Keratinocyte (primary cell): ENCODE measurements around the gene ABCC8.

Experiments
- EZH2 ChIP-seq: IDR thresholded peaks from one replicate; pipeline ENCODE4 v1.6.1; 2012; ENCODE audit warnings: inconsistent platforms, mild to moderate bottlenecking, low read length, moderate library complexity
- TF ChIP-seq, protein P1 (sequence below), 3 experiments: IDR thresholded peaks in 1 of 3; conservative IDR thresholded peaks in 1 of 3; optimal IDR thresholded peaks in 1 of 3; 2 replicates in 2 of 3; 3 replicates in 1 of 3; pipeline versions ENCODE3 to v1.5.1; 2011; ENCODE audit warnings: low read length in 3 of 3, mild to moderate bottlenecking in 3 of 3, moderate library complexity in 2 of 3, control low read depth in 1 of 3, inconsistent platforms in 1 of 3; ENCODE audit not compliant: insufficient read depth in 2 of 3; ENCODE audit errors: extremely low read depth in 1 of 3

DNA sequence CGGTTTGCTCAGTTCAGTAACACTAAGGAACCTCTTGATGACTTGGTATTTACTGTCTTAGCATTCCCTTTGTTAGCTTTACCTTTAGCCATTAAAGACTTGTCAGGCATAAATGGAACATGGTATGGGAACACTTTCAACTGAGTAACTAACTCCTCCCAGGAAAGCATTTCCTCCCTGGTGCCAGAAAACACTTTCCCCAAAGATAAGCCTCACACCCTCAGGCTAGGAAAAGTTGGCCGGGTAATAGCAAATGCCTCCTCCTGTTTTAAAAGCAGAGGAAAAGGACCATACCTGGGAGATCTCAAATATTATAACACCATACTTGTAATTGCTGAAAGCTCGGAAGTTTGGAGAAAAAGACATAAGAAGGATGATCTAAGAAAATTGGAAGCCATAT, 100.2 kb downstream of the ABCC8 start:
- TF ChIP-seq, protein P1, sequence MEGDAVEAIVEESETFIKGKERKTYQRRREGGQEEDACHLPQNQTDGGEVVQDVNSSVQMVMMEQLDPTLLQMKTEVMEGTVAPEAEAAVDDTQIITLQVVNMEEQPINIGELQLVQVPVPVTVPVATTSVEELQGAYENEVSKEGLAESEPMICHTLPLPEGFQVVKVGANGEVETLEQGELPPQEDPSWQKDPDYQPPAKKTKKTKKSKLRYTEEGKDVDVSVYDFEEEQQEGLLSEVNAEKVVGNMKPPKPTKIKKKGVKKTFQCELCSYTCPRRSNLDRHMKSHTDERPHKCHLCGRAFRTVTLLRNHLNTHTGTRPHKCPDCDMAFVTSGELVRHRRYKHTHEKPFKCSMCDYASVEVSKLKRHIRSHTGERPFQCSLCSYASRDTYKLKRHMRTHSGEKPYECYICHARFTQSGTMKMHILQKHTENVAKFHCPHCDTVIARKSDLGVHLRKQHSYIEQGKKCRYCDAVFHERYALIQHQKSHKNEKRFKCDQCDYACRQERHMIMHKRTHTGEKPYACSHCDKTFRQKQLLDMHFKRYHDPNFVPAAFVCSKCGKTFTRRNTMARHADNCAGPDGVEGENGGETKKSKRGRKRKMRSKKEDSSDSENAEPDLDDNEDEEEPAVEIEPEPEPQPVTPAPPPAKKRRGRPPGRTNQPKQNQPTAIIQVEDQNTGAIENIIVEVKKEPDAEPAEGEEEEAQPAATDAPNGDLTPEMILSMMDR (optimal IDR thresholded peaks at IDR 0.05 in 1 of 3, IDR thresholded peaks at IDR 0.05 in 1 of 3, conservative IDR thresholded peaks at IDR 0.05 in 1 of 3; ENCODE audit: extremely low read depth in 1 of 3, insufficient read depth in 2 of 3, low read length in 3 of 3), result no peak
- no peak for TF ChIP-seq EZH2
